Liver (tissue), 9 donors: ENCODE data around the gene BTBD17. TPM values are rescaled to one million over a fixed set of nuclear protein-coding genes. Genes with fewer than 3 reads are reported as not detected.

ENCODE experiments used
- DNase-seq: peaks from one replicate; pipeline ENCODE4 v3.0.0-alpha.2; 2017; ENCODE audit warnings: low spot score
- H3K27ac ChIP-seq, 2 donors: one replicate each; pipeline ENCODE4 v1.7.0; 2013; ENCODE audit warnings: inconsistent platforms in 2 of 2, low read length in 2 of 2, control low read depth in 1 of 2, low read depth in 1 of 2, mild to moderate bottlenecking in 1 of 2
- H3K27me3 ChIP-seq, 4 donors: one replicate each; pipeline versions ENCODE4 v1.6.1 to v1.7.0; 2013; ENCODE audit warnings: low read length in 3 of 4, inconsistent platforms in 1 of 4, mild to moderate bottlenecking in 1 of 4, moderate library complexity in 1 of 4; ENCODE audit not compliant: control insufficient read depth in 4 of 4, insufficient read depth in 4 of 4
- H3K36me3 ChIP-seq, 4 donors: one replicate each; pipeline versions ENCODE4 v1.6.1 to v1.7.0; 2013; ENCODE audit warnings: low read length in 3 of 4, mild to moderate bottlenecking in 3 of 4, low read depth in 1 of 4, moderate library complexity in 1 of 4; ENCODE audit not compliant: control insufficient read depth in 4 of 4, insufficient read depth in 3 of 4
- H3K4me1 ChIP-seq, 4 donors: one replicate each; pipeline versions ENCODE4 v1.6.1 to v1.7.0; 2013; ENCODE audit warnings: low read length in 3 of 4, mild to moderate bottlenecking in 3 of 4, moderate library complexity in 1 of 4; ENCODE audit not compliant: control insufficient read depth in 4 of 4, insufficient read depth in 4 of 4
- H3K4me3 ChIP-seq, 3 donors: one replicate each; pipeline versions ENCODE4 v1.6.1 to v1.7.0; 2013; ENCODE audit warnings: low read length in 3 of 3, control low read depth in 1 of 3, low read depth in 1 of 3, mild to moderate bottlenecking in 1 of 3
- H3K9ac ChIP-seq, 2 donors: one replicate each; pipeline ENCODE4 v1.7.0; 2013; ENCODE audit warnings: low read length in 2 of 2, mild to moderate bottlenecking in 2 of 2, moderate library complexity in 2 of 2, control low read depth in 1 of 2, low read depth in 1 of 2
- H3K9me3 ChIP-seq, 4 donors: one replicate each; pipeline versions ENCODE4 v1.6.1 to v1.7.0; 2013; ENCODE audit warnings: low read length in 3 of 4; ENCODE audit not compliant: control insufficient read depth in 4 of 4
- EGR1 ChIP-seq, 2 donors: IDR thresholded peaks; 2 replicates each; pipeline ENCODE4 v1.6.1; 2016 to 2018; ENCODE audit warnings: antibody characterized with exemption in 2 of 2, low read depth in 2 of 2
- FOXA1 ChIP-seq: IDR thresholded peaks from 2 replicates; pipeline ENCODE4 v1.6.1; 2016; ENCODE audit warnings: antibody characterized with exemption
- FOXA2 ChIP-seq: IDR thresholded peaks from 2 replicates; pipeline ENCODE4 v1.6.1; 2016; ENCODE audit warnings: antibody characterized with exemption
- GABPA ChIP-seq, 2 donors: IDR thresholded peaks in 1 of 2; conservative IDR thresholded peaks in 1 of 2; 2 replicates each; pipeline ENCODE4 v1.6.1; 2016; ENCODE audit warnings: antibody characterized with exemption in 2 of 2, mild to moderate bottlenecking in 1 of 2, moderate library complexity in 1 of 2
- HNF4A ChIP-seq, 2 donors: conservative IDR thresholded peaks; 2 replicates each; pipeline ENCODE4 v1.6.1; 2016; ENCODE audit warnings: antibody characterized with exemption in 2 of 2, mild to moderate bottlenecking in 2 of 2
- HNF4G ChIP-seq: IDR thresholded peaks from 2 replicates; pipeline ENCODE4 v1.6.1; 2016; ENCODE audit warnings: antibody characterized with exemption
- JUND ChIP-seq, 2 donors: IDR thresholded peaks; 2 replicates each; pipeline ENCODE4 v1.6.1; 2016; ENCODE audit warnings: antibody characterized with exemption in 2 of 2
- NR2F2 ChIP-seq: IDR thresholded peaks from 2 replicates; pipeline ENCODE4 v1.6.1; 2016; ENCODE audit warnings: antibody characterized with exemption
- RAD21 ChIP-seq, 2 donors: IDR thresholded peaks; 2 replicates each; pipeline ENCODE4 v1.6.1; 2016; ENCODE audit warnings: antibody characterized with exemption in 2 of 2, mild to moderate bottlenecking in 2 of 2
- RXRA ChIP-seq, 2 donors: IDR thresholded peaks; 2 replicates each; pipeline ENCODE4 v1.6.1; 2017 to 2018; ENCODE audit warnings: antibody characterized with exemption in 2 of 2, mild to moderate bottlenecking in 1 of 2
- SP1 ChIP-seq: IDR thresholded peaks from 2 replicates; pipeline ENCODE4 v1.6.1; 2018; ENCODE audit warnings: antibody characterized with exemption, mild to moderate bottlenecking
- TAF1 ChIP-seq: conservative IDR thresholded peaks from 2 replicates; pipeline ENCODE4 v1.6.1; 2016; ENCODE audit warnings: antibody characterized with exemption, mild to moderate bottlenecking
- YY1 ChIP-seq: IDR thresholded peaks from 2 replicates; pipeline ENCODE4 v1.6.1; 2016; ENCODE audit warnings: antibody characterized with exemption, mild to moderate bottlenecking
- WGBS: extraction: QIAGEN DNeasy Blood & Tissue Kit; methylation state at CpG from one replicate; pipeline ENCODE4 v1.1.7; 2013; 5-methylcytosine and 5-hydroxymethylcytosine counted together
- polyA plus RNA-seq, 2 donors: library from polyadenylated mRNA; stranded (reverse) in 1 of 2; unstranded in 1 of 2; fragments of 200-250 nt in 1 of 2; fragments of >200 nt in 1 of 2; fragmentation: Nextera tagmentation in 1 of 2; extraction: Ambion mirVana in 1 of 2; gene quantifications; one replicate each; pipeline versions ENCODE4 v1.2.1 to v1.2.3, GENCODE V29; 2013 to 2015
- total RNA-seq, 2 donors: library from RNA; depleted of rRNA; stranded (reverse); fragments of >200 nt; gene quantifications; one replicate each; pipeline ENCODE4 v1.2.3, GENCODE V29; 2014
- TF ChIP-seq, protein P1 (sequence below): IDR thresholded peaks from 2 replicates; pipeline ENCODE4 v1.6.1; 2016; ENCODE audit warnings: antibody characterized with exemption
- TF ChIP-seq, protein P2 (sequence below): IDR thresholded peaks from 2 replicates; pipeline ENCODE4 v1.6.1; 2016; ENCODE audit warnings: antibody characterized with exemption
- TF ChIP-seq, protein P3 (sequence below): fragments of 150-350 bp; IDR thresholded peaks from 2 replicates; pipeline ENCODE4 v1.5.1; 2017; ENCODE audit warnings: improper control_type of control experiment, low read depth, low read length; ENCODE audit not compliant: missing input control
- TF ChIP-seq, protein P4 (sequence below): IDR thresholded peaks from 2 replicates; pipeline ENCODE4 v1.6.1; 2016; ENCODE audit warnings: antibody characterized with exemption, mild to moderate bottlenecking
- TF ChIP-seq, protein P5 (sequence below): IDR thresholded peaks from 2 replicates; pipeline ENCODE4 v1.6.1; 2016; ENCODE audit warnings: antibody characterized with exemption
- donor health status: healthy.
- donor health status: healthy.
- donor health status: healthy.
- donor health status: healthy.
- donor health status: healthy.

The BTBD17 gene
- total and polyA plus RNA-seq, 4 donors: not detected

DNA sequence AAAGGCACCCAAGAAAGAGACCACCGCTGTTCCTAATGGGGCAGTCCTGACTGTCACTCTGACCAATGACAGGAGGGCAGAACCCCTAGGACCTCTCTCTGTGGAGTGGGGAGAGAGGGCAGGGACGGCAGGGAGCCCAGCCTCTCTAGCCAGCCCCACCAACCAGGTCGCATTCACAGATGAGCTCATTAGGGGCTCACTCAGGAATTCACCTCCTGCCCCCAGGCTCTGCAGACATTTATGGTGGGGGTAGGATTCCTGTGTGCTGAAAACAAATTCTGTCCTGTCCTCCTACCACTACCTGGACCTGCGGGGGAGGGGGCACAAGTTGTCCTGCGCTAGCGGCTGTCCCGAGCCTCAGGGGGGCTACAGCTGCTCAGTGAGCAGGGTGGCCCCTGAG is 42.5 kb upstream of the BTBD17 start:
- no peaks in the 10 kb centered on the region for H3K27me3 ChIP-seq
- H3K9me3 ChIP-seq: no peaks in the 10 kb centered on the region
- WGBS: 64% methylated on average over 7 of the region's 7 CpGs
- no peak for TF ChIP-seq TAF1
- TF ChIP-seq SP1: no peak
- TF ChIP-seq, protein P1, sequence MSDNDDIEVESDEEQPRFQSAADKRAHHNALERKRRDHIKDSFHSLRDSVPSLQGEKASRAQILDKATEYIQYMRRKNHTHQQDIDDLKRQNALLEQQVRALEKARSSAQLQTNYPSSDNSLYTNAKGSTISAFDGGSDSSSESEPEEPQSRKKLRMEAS: no peak
- TF ChIP-seq HNF4G: no peak
- no peak for TF ChIP-seq FOXA2
- no peak for TF ChIP-seq YY1
- TF ChIP-seq EGR1 (IDR thresholded peaks at IDR 0.05; ENCODE audit: low read depth in 2 of 2): no peak
- TF ChIP-seq FOXA1: no peak
- TF ChIP-seq NR2F2: no peak
- TF ChIP-seq JUND (IDR thresholded peaks at IDR 0.05): no peak
- no peak for TF ChIP-seq RXRA (IDR thresholded peaks at IDR 0.05)
- TF ChIP-seq, protein P2, sequence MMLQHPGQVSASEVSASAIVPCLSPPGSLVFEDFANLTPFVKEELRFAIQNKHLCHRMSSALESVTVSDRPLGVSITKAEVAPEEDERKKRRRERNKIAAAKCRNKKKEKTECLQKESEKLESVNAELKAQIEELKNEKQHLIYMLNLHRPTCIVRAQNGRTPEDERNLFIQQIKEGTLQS: no peak
- no peak overlapping the region for H3K27ac ChIP-seq
- H3K9ac ChIP-seq: no peak overlapping the region
- DNase-seq: no peak
- H3K4me1 ChIP-seq: peaks cover 0 to 2% (median 0%) of the 10 kb centered on the region in 4 donors
- no peaks in the 10 kb centered on the region for H3K36me3 ChIP-seq
- no peak overlapping the region for H3K4me3 ChIP-seq

DNA sequence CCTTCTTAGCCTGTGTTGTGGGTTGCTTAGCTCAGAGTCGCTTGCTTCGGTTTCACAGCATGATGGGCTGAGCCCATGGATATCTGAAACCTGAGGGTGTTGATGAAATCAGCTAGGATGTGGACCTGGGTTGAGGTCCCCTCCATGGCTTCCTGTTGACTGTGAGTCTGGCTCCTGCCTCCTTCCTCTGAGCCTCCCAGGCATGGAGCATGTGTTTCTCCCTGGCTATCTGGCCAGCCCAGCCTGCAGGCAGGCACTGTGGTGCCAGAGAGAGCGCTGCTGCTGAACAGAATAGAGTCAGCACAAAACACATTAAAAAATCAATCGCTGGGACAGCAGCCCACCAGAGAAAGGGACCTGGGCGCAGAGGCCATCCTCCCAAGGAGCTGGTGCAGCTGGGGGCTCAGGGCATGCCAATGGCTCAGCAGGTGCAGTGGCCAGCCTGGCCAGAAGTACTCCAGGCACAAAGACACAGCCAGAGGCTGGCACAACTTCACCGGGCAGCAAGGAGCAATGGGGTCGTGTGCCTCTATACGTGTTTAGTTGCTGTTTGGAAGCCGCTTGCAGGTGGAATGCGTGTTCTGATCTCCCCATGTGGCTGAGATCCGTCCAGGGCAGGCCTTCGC is 42.0 kb upstream of the BTBD17 start:
- H3K9me3 ChIP-seq: no peaks in the 10 kb centered on the region
- WGBS: 77% methylated on average over 12 of the region's 12 CpGs
- H3K4me3 ChIP-seq: no peak overlapping the region
- DNase-seq: no peak
- TF ChIP-seq, protein P3, sequence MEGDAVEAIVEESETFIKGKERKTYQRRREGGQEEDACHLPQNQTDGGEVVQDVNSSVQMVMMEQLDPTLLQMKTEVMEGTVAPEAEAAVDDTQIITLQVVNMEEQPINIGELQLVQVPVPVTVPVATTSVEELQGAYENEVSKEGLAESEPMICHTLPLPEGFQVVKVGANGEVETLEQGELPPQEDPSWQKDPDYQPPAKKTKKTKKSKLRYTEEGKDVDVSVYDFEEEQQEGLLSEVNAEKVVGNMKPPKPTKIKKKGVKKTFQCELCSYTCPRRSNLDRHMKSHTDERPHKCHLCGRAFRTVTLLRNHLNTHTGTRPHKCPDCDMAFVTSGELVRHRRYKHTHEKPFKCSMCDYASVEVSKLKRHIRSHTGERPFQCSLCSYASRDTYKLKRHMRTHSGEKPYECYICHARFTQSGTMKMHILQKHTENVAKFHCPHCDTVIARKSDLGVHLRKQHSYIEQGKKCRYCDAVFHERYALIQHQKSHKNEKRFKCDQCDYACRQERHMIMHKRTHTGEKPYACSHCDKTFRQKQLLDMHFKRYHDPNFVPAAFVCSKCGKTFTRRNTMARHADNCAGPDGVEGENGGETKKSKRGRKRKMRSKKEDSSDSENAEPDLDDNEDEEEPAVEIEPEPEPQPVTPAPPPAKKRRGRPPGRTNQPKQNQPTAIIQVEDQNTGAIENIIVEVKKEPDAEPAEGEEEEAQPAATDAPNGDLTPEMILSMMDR: no peak
- TF ChIP-seq FOXA2 (no peak), RAD21 (IDR thresholded peaks at IDR 0.05) (no peak), JUND (IDR thresholded peaks at IDR 0.05) (no peak), HNF4A (conservative IDR thresholded peaks at IDR 0.05) (no peak), NR2F2 (no peak), GABPA (IDR thresholded peaks at IDR 0.05 in 1 of 2, conservative IDR thresholded peaks at IDR 0.05 in 1 of 2) (no peak), EGR1 (IDR thresholded peaks at IDR 0.05; ENCODE audit: low read depth in 2 of 2) (no peak)
- TF ChIP-seq, protein P4, sequence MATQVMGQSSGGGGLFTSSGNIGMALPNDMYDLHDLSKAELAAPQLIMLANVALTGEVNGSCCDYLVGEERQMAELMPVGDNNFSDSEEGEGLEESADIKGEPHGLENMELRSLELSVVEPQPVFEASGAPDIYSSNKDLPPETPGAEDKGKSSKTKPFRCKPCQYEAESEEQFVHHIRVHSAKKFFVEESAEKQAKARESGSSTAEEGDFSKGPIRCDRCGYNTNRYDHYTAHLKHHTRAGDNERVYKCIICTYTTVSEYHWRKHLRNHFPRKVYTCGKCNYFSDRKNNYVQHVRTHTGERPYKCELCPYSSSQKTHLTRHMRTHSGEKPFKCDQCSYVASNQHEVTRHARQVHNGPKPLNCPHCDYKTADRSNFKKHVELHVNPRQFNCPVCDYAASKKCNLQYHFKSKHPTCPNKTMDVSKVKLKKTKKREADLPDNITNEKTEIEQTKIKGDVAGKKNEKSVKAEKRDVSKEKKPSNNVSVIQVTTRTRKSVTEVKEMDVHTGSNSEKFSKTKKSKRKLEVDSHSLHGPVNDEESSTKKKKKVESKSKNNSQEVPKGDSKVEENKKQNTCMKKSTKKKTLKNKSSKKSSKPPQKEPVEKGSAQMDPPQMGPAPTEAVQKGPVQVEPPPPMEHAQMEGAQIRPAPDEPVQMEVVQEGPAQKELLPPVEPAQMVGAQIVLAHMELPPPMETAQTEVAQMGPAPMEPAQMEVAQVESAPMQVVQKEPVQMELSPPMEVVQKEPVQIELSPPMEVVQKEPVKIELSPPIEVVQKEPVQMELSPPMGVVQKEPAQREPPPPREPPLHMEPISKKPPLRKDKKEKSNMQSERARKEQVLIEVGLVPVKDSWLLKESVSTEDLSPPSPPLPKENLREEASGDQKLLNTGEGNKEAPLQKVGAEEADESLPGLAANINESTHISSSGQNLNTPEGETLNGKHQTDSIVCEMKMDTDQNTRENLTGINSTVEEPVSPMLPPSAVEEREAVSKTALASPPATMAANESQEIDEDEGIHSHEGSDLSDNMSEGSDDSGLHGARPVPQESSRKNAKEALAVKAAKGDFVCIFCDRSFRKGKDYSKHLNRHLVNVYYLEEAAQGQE: no peak
- TF ChIP-seq, protein P5, sequence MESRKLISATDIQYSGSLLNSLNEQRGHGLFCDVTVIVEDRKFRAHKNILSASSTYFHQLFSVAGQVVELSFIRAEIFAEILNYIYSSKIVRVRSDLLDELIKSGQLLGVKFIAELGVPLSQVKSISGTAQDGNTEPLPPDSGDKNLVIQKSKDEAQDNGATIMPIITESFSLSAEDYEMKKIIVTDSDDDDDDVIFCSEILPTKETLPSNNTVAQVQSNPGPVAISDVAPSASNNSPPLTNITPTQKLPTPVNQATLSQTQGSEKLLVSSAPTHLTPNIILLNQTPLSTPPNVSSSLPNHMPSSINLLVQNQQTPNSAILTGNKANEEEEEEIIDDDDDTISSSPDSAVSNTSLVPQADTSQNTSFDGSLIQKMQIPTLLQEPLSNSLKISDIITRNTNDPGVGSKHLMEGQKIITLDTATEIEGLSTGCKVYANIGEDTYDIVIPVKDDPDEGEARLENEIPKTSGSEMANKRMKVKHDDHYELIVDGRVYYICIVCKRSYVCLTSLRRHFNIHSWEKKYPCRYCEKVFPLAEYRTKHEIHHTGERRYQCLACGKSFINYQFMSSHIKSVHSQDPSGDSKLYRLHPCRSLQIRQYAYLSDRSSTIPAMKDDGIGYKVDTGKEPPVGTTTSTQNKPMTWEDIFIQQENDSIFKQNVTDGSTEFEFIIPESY: no peak
- TF ChIP-seq, protein P2: no peak
- H3K9ac ChIP-seq: no peak overlapping the region
- H3K27ac ChIP-seq: no peak overlapping the region
- no peaks in the 10 kb centered on the region for H3K27me3 ChIP-seq
- H3K4me1 ChIP-seq: peaks cover 0 to 2% (median 0%) of the 10 kb centered on the region in 4 donors
- H3K36me3 ChIP-seq: no peaks in the 10 kb centered on the region
